Mucosa of gallbladder (tissue), 1 donor: ENCODE results near the gene FMO3. TPM values are rescaled to one million over a fixed set of nuclear protein-coding genes. Genes with fewer than 3 reads are reported as not detected.
A peak's percentile ranks its signal among the peaks of the same experiment; 100 is the strongest.

Experiments used
- DNase-seq: peaks from one replicate; pipeline ENCODE4 v3.0.0-alpha.2; 2020; ENCODE audit warnings: low spot score
- total RNA-seq: library from RNA; stranded (reverse); gene quantifications from one replicate; pipeline ENCODE4 v1.2.1, GENCODE V29; 2021
- donor health status: DM: no; HTN: no; CAD: no.

The FMO3 gene
- total RNA-seq, 1 donor from 2014 or later: 0.86 TPM

DNA sequence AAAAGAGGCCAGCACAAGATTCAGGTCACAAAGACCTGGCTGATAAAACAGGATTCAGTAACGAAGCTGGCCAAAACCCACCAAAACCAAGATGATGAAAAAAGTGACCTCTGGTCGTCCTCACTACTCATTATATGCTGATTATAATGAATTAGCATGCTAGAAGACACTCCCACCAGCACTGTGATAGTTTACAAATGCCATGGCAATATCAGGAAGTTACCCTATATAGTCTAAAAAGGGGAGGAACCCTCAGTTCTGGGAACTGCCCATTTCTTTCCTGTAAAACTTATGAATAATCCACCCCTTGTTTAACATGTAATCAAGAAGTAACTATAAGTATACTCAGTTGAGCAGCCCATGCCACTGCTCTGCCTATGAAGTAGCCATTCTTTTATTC lies 68.4 kb downstream of the FMO3 start:
- no peak for DNase-seq

DNA sequence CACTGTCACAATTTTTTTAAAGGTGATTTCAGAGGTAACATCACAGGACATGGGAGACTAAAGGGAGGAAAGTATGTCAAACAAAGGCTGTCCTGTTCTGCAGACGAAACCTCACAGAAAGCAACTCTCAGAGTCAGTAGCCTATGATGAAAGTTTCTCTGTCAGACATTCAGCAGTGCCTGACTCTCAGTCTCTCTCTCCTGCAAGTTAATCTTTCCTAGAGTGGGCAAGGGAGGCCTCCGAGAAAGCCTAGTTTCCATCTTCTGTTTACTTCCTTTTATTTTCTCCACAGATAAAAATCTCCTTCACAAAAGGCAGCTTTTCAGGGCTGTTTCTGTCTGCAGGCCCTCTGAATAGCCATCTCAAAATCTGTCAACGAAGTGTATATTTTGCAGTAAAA lies 69.5 kb downstream of the FMO3 start:
- DNase-seq: peak; percentile 16

GRCh38 chr1:171160639-171161354 lies 70.1 kb downstream of the FMO3 start:
- DNase-seq: peak; percentile 70

DNA sequence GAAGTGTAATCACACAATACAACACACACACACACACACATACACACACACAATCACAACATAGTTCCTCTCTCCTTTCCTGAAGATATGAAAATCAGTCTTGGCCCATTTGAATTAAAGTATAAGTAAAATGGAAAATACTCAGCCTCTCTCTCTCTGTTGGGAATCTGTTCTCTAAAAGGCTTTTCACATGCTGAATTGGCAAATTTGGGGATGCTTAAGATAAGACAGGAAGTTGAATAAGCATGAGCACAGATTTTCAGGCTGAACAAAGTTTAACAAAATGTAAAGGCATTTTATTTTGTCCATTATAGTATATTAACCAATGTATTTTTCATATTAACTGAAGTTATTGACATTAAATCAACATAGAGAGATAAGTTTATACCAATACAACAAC lies 70.7 kb downstream of the FMO3 start:
- DNase-seq: no peak

GRCh38 chr1:171166361-171166760 lies 75.7 kb downstream of the FMO3 start:
- no peak for DNase-seq

Other genes starting within 250 kb of the FMO3 start
- not detected for gene MROH9, start 155.4 kb upstream of the FMO3 start, total RNA-seq
- 3.5 TPM for gene FMO2, start 94.4 kb downstream of the FMO3 start, total RNA-seq
- not detected for gene FMO1, start 157.6 kb downstream of the FMO3 start, total RNA-seq
- gene FMO4, start 223.3 kb downstream of the FMO3 start, total RNA-seq: 3.6 TPM